SK-N-SH treated with all-trans-retinoic acid at 6 μM for 48 hours (cell line): ENCODE measurements around the gene YPEL3.
"Not testable (repeated sequence)": the region's sequence is repeated elsewhere in the genome, so short reads cannot be mapped to it uniquely, and the experiment has no call there.

Source experiments
- ATAC-seq: fragments of 200-7000 bp; cut with Tn5 transposase; 3 replicates; pipeline ENCODE4 v1.9.1; 2020; ENCODE audit warnings: mild to moderate bottlenecking, moderate library complexity
- ARNTL ChIP-seq: fragments of 450-650 bp; formaldehyde crosslinking; IDR thresholded peaks from 2 replicates; pipeline ENCODE4 v1.5.0; 2020; ENCODE audit warnings: low read depth, mild to moderate bottlenecking, moderate library complexity, borderline replicate concordance
- BACH2 ChIP-seq: fragments of 250-450 bp; sonication (Bioruptor Pico); IDR thresholded peaks from 2 replicates; pipeline ENCODE4 v1.9.0; 2021; ENCODE audit warnings: mild to moderate bottlenecking, borderline replicate concordance
- CREB5 ChIP-seq: fragments of 250-450 bp; sonication (Bioruptor Pico); IDR thresholded peaks from 2 replicates; pipeline ENCODE4 v1.5.1; 2020; ENCODE audit warnings: low read depth, mild to moderate bottlenecking, moderate library complexity
- CSDC2 ChIP-seq: fragments of 250-450 bp; sonication (Bioruptor Pico); IDR thresholded peaks from 2 replicates; pipeline ENCODE4 v1.5.0; 2020; ENCODE audit warnings: mild to moderate bottlenecking, moderate library complexity
- GLIS3 ChIP-seq: fragments of 250-450 bp; sonication (Bioruptor Pico); IDR thresholded peaks from 2 replicates; pipeline ENCODE4 v1.5.0; 2020; ENCODE audit warnings: mild to moderate bottlenecking, moderate library complexity
- OSR1 ChIP-seq: fragments of 250-450 bp; sonication (Bioruptor Pico); IDR thresholded peaks from 2 replicates; pipeline ENCODE4 v1.8.0; 2022; ENCODE audit warnings: moderate library complexity, mild to moderate bottlenecking, inconsistent platforms
- PATZ1 ChIP-seq: fragments of 250-450 bp; sonication (Bioruptor Pico); IDR thresholded peaks from 2 replicates; pipeline ENCODE4 v1.8.0; 2020; ENCODE audit warnings: mild to moderate bottlenecking, moderate library complexity, borderline replicate concordance
- PPARA ChIP-seq: fragments of 250-450 bp; sonication (Bioruptor Pico); IDR thresholded peaks from 2 replicates; pipeline ENCODE4 v1.5.0; 2020; ENCODE audit warnings: mild to moderate bottlenecking, borderline replicate concordance
- RARB ChIP-seq: fragments of 250-450 bp; sonication (Bioruptor Pico); IDR thresholded peaks from 2 replicates; pipeline ENCODE4 v1.8.0; 2021; ENCODE audit warnings: mild to moderate bottlenecking, moderate library complexity
- TCF4 ChIP-seq: fragments of 250-450 bp; sonication (Bioruptor Pico); IDR thresholded peaks from 2 replicates; pipeline ENCODE4 v1.8.0; 2021; ENCODE audit warnings: mild to moderate bottlenecking, moderate library complexity, borderline replicate concordance
- TOX ChIP-seq: fragments of 250-450 bp; sonication (Bioruptor Pico); IDR thresholded peaks from 2 replicates; pipeline ENCODE4 v1.8.0; 2021; ENCODE audit warnings: mild to moderate bottlenecking, moderate library complexity, borderline replicate concordance
- ZC3H10 ChIP-seq: fragments of 250-450 bp; sonication (Bioruptor Pico); IDR thresholded peaks from 2 replicates; pipeline ENCODE4 v1.5.1; 2021; ENCODE audit warnings: mild to moderate bottlenecking, moderate library complexity
- ZFP30 ChIP-seq: fragments of 450-650 bp; formaldehyde crosslinking; IDR thresholded peaks from 2 replicates; pipeline ENCODE4 v1.5.0; 2022; ENCODE audit warnings: mild to moderate bottlenecking, moderate library complexity
- ZNF565 ChIP-seq: fragments of 450-650 bp; formaldehyde crosslinking; conservative IDR thresholded peaks from 2 replicates; pipeline ENCODE4 v1.5.0; 2020; ENCODE audit warnings: low read depth, mild to moderate bottlenecking, moderate library complexity
- ZNF70 ChIP-seq: fragments of 450-650 bp; formaldehyde crosslinking; IDR thresholded peaks from 2 replicates; pipeline ENCODE4 v1.5.0; 2020; ENCODE audit warnings: mild to moderate bottlenecking, moderate library complexity
- ZNF8 ChIP-seq: fragments of 450-650 bp; formaldehyde crosslinking; IDR thresholded peaks from 2 replicates; pipeline ENCODE4 v1.5.0; 2020; ENCODE audit warnings: mild to moderate bottlenecking, moderate library complexity
- TF ChIP-seq, protein P1 (sequence below): fragments of 250-450 bp; sonication (Bioruptor Pico); IDR thresholded peaks from 2 replicates; pipeline ENCODE4 v1.5.1; 2021; ENCODE audit warnings: mild to moderate bottlenecking, moderate library complexity
- TF ChIP-seq, protein P2 (sequence below): fragments of 250-450 bp; sonication (Bioruptor Pico); IDR thresholded peaks from 2 replicates; pipeline ENCODE4 v1.5.0; 2020; ENCODE audit warnings: mild to moderate bottlenecking, moderate library complexity
- TF ChIP-seq, protein P3 (sequence below): fragments of 250-450 bp; sonication (Bioruptor Pico); IDR thresholded peaks from 2 replicates; pipeline ENCODE4 v1.8.0; 2021; ENCODE audit warnings: low read depth, mild to moderate bottlenecking, moderate library complexity, borderline replicate concordance

YPEL3 gene

DNA sequence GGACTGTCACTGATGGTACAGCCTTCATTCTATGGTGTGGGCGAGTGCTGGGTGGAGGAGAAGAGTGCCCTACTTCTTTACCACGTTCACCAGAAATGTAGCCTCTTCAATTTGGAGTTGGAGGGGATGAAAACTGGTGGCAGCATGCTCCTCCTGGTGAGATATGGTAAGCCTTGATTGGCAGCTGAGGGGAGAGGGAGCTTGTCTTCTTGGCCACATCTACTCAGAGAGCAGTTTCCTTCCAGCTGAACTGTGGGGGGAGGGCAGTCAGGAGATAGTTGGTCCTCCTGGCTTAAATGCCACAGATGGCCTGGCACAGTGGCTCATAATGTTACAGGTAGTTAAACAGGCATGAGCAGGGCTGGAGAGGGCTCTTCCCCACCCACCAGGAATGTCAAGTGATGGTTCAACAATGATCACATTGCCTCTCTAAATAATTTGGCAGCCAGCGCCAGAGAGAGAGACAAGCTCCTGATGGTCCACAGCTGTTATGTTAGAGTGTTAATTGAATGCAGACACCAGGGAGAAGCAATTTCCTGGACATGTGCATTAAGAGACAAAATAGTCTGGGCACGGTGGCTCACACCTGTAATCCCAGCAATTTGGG, 36.0 kb upstream of the YPEL3 start:
- TF ChIP-seq TCF4 (CRISPR knock-in tag): 0 out of 2 replicates have a peak, but pooled peaks have one; percentile 12
- no peak for TF ChIP-seq RARB
- TF ChIP-seq ARNTL (CRISPR knock-in tag): no peak
- no peak for TF ChIP-seq ZFP30 (CRISPR knock-in tag)
- no peak for TF ChIP-seq CREB5
- no peak for ATAC-seq

GRCh38 chr16:30127993-30128392, 32.0 kb upstream of the YPEL3 start:
- ATAC-seq: no peak

GRCh38 chr16:30125690-30126089, 29.7 kb upstream of the YPEL3 start:
- not testable (repeated sequence) for ATAC-seq

More at GRCh38 chr16:30127993-30128392, 32.0 kb upstream of the YPEL3 start:
- TF ChIP-seq, protein P1, sequence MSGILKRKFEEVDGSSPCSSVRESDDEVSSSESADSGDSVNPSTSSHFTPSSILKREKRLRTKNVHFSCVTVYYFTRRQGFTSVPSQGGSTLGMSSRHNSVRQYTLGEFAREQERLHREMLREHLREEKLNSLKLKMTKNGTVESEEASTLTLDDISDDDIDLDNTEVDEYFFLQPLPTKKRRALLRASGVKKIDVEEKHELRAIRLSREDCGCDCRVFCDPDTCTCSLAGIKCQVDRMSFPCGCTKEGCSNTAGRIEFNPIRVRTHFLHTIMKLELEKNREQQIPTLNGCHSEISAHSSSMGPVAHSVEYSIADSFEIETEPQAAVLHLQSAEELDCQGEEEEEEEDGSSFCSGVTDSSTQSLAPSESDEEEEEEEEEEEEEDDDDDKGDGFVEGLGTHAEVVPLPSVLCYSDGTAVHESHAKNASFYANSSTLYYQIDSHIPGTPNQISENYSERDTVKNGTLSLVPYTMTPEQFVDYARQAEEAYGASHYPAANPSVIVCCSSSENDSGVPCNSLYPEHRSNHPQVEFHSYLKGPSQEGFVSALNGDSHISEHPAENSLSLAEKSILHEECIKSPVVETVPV: no peak
- TF ChIP-seq ZC3H10 (CRISPR knock-in tag) (no peak), CSDC2 (CRISPR knock-in tag) (no peak), ZFP30 (CRISPR knock-in tag) (no peak), OSR1 (no peak), ZNF8 (no peak), PPARA (CRISPR knock-in tag) (no peak), RARB (no peak), GLIS3 (CRISPR knock-in tag) (no peak), ARNTL (CRISPR knock-in tag) (no peak), ZNF565 (CRISPR knock-in tag) (no peak), TOX (CRISPR knock-in tag) (no peak), ZNF70 (CRISPR knock-in tag) (no peak), CREB5 (no peak), BACH2 (no peak), PATZ1 (CRISPR knock-in tag) (no peak)
- TF ChIP-seq, protein P2, sequence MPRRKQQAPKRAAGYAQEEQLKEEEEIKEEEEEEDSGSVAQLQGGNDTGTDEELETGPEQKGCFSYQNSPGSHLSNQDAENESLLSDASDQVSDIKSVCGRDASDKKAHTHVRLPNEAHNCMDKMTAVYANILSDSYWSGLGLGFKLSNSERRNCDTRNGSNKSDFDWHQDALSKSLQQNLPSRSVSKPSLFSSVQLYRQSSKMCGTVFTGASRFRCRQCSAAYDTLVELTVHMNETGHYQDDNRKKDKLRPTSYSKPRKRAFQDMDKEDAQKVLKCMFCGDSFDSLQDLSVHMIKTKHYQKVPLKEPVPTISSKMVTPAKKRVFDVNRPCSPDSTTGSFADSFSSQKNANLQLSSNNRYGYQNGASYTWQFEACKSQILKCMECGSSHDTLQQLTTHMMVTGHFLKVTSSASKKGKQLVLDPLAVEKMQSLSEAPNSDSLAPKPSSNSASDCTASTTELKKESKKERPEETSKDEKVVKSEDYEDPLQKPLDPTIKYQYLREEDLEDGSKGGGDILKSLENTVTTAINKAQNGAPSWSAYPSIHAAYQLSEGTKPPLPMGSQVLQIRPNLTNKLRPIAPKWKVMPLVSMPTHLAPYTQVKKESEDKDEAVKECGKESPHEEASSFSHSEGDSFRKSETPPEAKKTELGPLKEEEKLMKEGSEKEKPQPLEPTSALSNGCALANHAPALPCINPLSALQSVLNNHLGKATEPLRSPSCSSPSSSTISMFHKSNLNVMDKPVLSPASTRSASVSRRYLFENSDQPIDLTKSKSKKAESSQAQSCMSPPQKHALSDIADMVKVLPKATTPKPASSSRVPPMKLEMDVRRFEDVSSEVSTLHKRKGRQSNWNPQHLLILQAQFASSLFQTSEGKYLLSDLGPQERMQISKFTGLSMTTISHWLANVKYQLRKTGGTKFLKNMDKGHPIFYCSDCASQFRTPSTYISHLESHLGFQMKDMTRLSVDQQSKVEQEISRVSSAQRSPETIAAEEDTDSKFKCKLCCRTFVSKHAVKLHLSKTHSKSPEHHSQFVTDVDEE: no peak
- TF ChIP-seq, protein P3, sequence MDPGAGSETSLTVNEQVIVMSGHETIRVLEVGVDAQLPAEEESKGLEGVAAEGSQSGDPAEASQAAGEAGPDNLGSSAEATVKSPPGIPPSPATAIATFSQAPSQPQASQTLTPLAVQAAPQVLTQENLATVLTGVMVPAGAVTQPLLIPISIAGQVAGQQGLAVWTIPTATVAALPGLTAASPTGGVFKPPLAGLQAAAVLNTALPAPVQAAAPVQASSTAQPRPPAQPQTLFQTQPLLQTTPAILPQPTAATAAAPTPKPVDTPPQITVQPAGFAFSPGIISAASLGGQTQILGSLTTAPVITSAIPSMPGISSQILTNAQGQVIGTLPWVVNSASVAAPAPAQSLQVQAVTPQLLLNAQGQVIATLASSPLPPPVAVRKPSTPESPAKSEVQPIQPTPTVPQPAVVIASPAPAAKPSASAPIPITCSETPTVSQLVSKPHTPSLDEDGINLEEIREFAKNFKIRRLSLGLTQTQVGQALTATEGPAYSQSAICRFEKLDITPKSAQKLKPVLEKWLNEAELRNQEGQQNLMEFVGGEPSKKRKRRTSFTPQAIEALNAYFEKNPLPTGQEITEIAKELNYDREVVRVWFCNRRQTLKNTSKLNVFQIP (CRISPR knock-in tag): no peak
